Activated CD8-positive, alpha-beta T cell treated with anti-CD3 and anti-CD28 coated beads for 36 hours (primary cell): Measurements from ENCODE around the gene DPYD. TPM values are rescaled to one million over a fixed set of nuclear protein-coding genes. Genes with fewer than 3 reads are reported as not detected.

Experiments
- ATAC-seq: fragments of 200-7000 bp; cut with Tn5 transposase; one replicate; pipeline ENCODE4 v1.10.0; 2021; ENCODE audit warnings: mild to moderate bottlenecking, moderate library complexity
- CTCF ChIA-PET: fragments of 350-600 bp; sonication (Branson Sonifier 250); formaldehyde crosslinking; loops from one replicate; lab custom pipeline; 2021; ENCODE audit warnings: antibody characterized with exemption; lab: Charles Lee
- POLR2A ChIA-PET: fragments of 350-600 bp; sonication (Branson Sonifier 250); formaldehyde crosslinking; loops from one replicate; lab custom pipeline; 2021; ENCODE audit warnings: antibody characterized with exemption; lab: Charles Lee
- DNase-seq: peaks from one replicate; pipeline ENCODE4 v3.0.0-alpha.2; 2020
- H3K27ac Mint-ChIP-seq: one replicate; pipeline ENCODE4 v1.8.0; 2021; ENCODE audit warnings: mild to moderate bottlenecking, mixed read lengths
- H3K27me3 Mint-ChIP-seq: one replicate; pipeline ENCODE4 v1.8.0; 2021; ENCODE audit warnings: mixed read lengths
- H3K36me3 Mint-ChIP-seq: one replicate; pipeline ENCODE4 v1.8.0; 2021; ENCODE audit warnings: low read depth, mixed read lengths
- H3K4me1 Mint-ChIP-seq: one replicate; pipeline ENCODE4 v1.8.0; 2021; ENCODE audit warnings: low read depth, mixed read lengths
- H3K4me3 Mint-ChIP-seq: one replicate; pipeline ENCODE4 v1.8.0; 2021; ENCODE audit warnings: mild to moderate bottlenecking, moderate library complexity, mixed read lengths
- H3K9me3 Mint-ChIP-seq: one replicate; pipeline ENCODE4 v1.8.0; 2021; ENCODE audit warnings: mixed read lengths
- CTCF ChIP-seq: fragments of 200-600 bp; IDR thresholded peaks from one replicate; pipeline ENCODE4 v1.8.0; 2022; ENCODE audit warnings: antibody characterized with exemption, mild to moderate bottlenecking
- intact Hi-C: fragments of 100-400 bp; cut with micrococcal nuclease; formaldehyde crosslinking; loops from one replicate; pipeline ENCODE4 v1.10.0; 2022
- total RNA-seq, 2 experiments: library from RNA; stranded (reverse); gene quantifications; one replicate each; pipeline ENCODE4 v1.2.3, GENCODE V29; 2021

The DPYD gene
- total RNA-seq, 2 experiments from 2014 or later = 10.7 to 10.8 TPM

- no peaks in the 10 kb centered on the region for H3K9me3 Mint-ChIP-seq
- ChIA-PET POLR2A (no interaction called here), CTCF (no interaction called here)
- no peak overlapping the region for H3K4me3 Mint-ChIP-seq
- H3K4me1 Mint-ChIP-seq = no peaks in the 10 kb centered on the region
- no peaks in the 10 kb centered on the region for H3K27me3 Mint-ChIP-seq
- ATAC-seq (no peak), DNase-seq (no peak)
- intact Hi-C loops = no loop called here
- H3K27ac Mint-ChIP-seq = no peak overlapping the region
- H3K36me3 Mint-ChIP-seq = peaks cover 11% of the 10 kb centered on the region
- no peak for TF ChIP-seq CTCF
Observed at GRCh38 chr1:97573553-97573952, 347.3 kb downstream of the DPYD start.

- POLR2A ChIA-PET = no interaction called here
- Mint-ChIP-seq H3K9me3 (no peaks in the 10 kb centered on the region), H3K4me3 (no peak overlapping the region), H3K27ac (no peak overlapping the region), H3K4me1 (no peaks in the 10 kb centered on the region), H3K36me3 (peaks cover 11% of the 10 kb centered on the region), H3K27me3 (no peaks in the 10 kb centered on the region)
- CTCF ChIA-PET = interaction anchor here (1.2 kb wide), 1 partner anchor 148 kb away, joined by 3 read pairs; no protein-coding TSS in a partner anchor
- no peak for TF ChIP-seq CTCF
- ATAC-seq (no peak), DNase-seq (no peak)
- intact Hi-C loops = no loop called here
Observed at GRCh38 chr1:97572561-97572960, 348.3 kb downstream of the DPYD start.

GRCh38 chr1:97571760-97572159, 349.1 kb downstream of the DPYD start:
- POLR2A ChIA-PET = no interaction called here
- H3K27me3 Mint-ChIP-seq = no peaks in the 10 kb centered on the region
- CTCF ChIA-PET = interaction anchor here (1.2 kb wide), 1 partner anchor 149 kb away, joined by 3 read pairs; no protein-coding TSS in a partner anchor
- no peak for ATAC-seq
- no peak for TF ChIP-seq CTCF
- H3K4me1 Mint-ChIP-seq = no peaks in the 10 kb centered on the region
- intact Hi-C loops = no loop called here
- no peak overlapping the region for H3K27ac Mint-ChIP-seq
- peaks cover 11% of the 10 kb centered on the region for H3K36me3 Mint-ChIP-seq
- H3K4me3 Mint-ChIP-seq = no peak overlapping the region
- DNase-seq = no peak
- no peaks in the 10 kb centered on the region for H3K9me3 Mint-ChIP-seq

- ChIA-PET CTCF (no interaction called here), POLR2A (no interaction called here)
- TF ChIP-seq CTCF = no peak
- H3K4me1 Mint-ChIP-seq = no peaks in the 10 kb centered on the region
- H3K9me3 Mint-ChIP-seq = no peaks in the 10 kb centered on the region
- H3K27me3 Mint-ChIP-seq = no peaks in the 10 kb centered on the region
- DNase-seq (no peak), ATAC-seq (no peak)
- intact Hi-C loops = no loop called here
- no peak overlapping the region for H3K4me3 Mint-ChIP-seq
- H3K27ac Mint-ChIP-seq = no peak overlapping the region
- peaks cover 11% of the 10 kb centered on the region for H3K36me3 Mint-ChIP-seq
Observed at GRCh38 chr1:97570691-97571090, 350.1 kb downstream of the DPYD start.

GRCh38 chr1:97567000-97567749, 353.7 kb downstream of the DPYD start:
- TF ChIP-seq CTCF = no peak
- no peak overlapping the region for H3K4me3 Mint-ChIP-seq
- H3K9me3 Mint-ChIP-seq = no peaks in the 10 kb centered on the region
- ATAC-seq (no peak), DNase-seq (no peak)
- ChIA-PET CTCF (interaction anchor here (0.7 kb wide), 1 partner anchor 488 kb away, joined by 4 read pairs; no protein-coding TSS in a partner anchor), POLR2A (no interaction called here)
- peaks cover 9% of the 10 kb centered on the region for H3K36me3 Mint-ChIP-seq
- intact Hi-C loops = no loop called here
- no peaks in the 10 kb centered on the region for H3K4me1 Mint-ChIP-seq
- no peaks in the 10 kb centered on the region for H3K27me3 Mint-ChIP-seq
- no peak overlapping the region for H3K27ac Mint-ChIP-seq
